Endothelial cell of umbilical vein (primary cell): ENCODE data around the gene CNKSR3.

Experiments
- CTCF ChIP-seq, 2 donors: IDR thresholded peaks; 1 replicate in 1 of 2; 2 replicates in 1 of 2; pipeline ENCODE4 v1.5.1; 2011; ENCODE audit warnings: low read length in 2 of 2, mild to moderate bottlenecking in 2 of 2, moderate library complexity in 2 of 2, control low read depth in 1 of 2, inconsistent platforms in 1 of 2, low read depth in 1 of 2; ENCODE audit not compliant: insufficient read depth in 1 of 2; ENCODE audit errors: extremely low read depth in 1 of 2
- MYC ChIP-seq: IDR thresholded peaks from one replicate; pipeline ENCODE4 v1.6.1; 2011; ENCODE audit warnings: mild to moderate bottlenecking, low read depth, low read length
- POLR2A ChIP-seq: IDR thresholded peaks from 2 replicates; pipeline ENCODE4 v1.6.1; 2012; ENCODE audit warnings: low read depth, mild to moderate bottlenecking, control low read depth, low read length
- POLR2AphosphoS5 ChIP-seq: IDR thresholded peaks from 2 replicates; pipeline ENCODE4 v1.6.1; 2012; ENCODE audit warnings: low read depth, mild to moderate bottlenecking, control low read depth, low read length, moderate library complexity; ENCODE audit not compliant: insufficient read depth

- peak in 1 of 2 donors; percentile 29 for TF ChIP-seq CTCF (IDR thresholded peaks at IDR 0.05; ENCODE audit: extremely low read depth in 1 of 2, insufficient read depth in 1 of 2, low read depth in 1 of 2, low read length in 2 of 2)
- TF ChIP-seq POLR2AphosphoS5: no peak
- no peak for TF ChIP-seq MYC
- no peak for TF ChIP-seq POLR2A
These were observed 61.9 kb downstream of the CNKSR3 start for GRCh38 chr6:154448448-154449096.
